IMR-90 (cell line): ENCODE data around the gene WASHC3. TPM values are rescaled to one million over a fixed set of nuclear protein-coding genes. Genes with fewer than 3 reads are reported as not detected.

Source experiments
- ATAC-seq: fragments of 200-7000 bp; cut with Tn5 transposase; 2 replicates; pipeline ENCODE4 v1.9.1; 2020; ENCODE audit warnings: low read depth, mild to moderate bottlenecking, moderate library complexity
- BruUV-seq: library from RNA; stranded (reverse); fragments of 400-500 nt; replicated peaks from 2 replicates; lab custom pipeline; 2021; lab: Mats Ljungman, UMichigan
- CTCF ChIA-PET: fragments of 300-600 bp; formaldehyde crosslinking; extraction: SDS; loops from one replicate; lab custom pipeline; 2021; ENCODE audit warnings: antibody characterized with exemption; lab: Yijun Ruan, JAX
- POLR2A ChIA-PET: fragments of 300-600 bp; sonication (Branson Sonifier 250); formaldehyde crosslinking; loops from one replicate; lab custom pipeline; 2022; ENCODE audit warnings: antibody characterized with exemption; ENCODE audit not compliant: unreplicated experiment; lab: Charles Lee
- DNase-seq: peaks from one replicate; pipeline ENCODE4 v3.0.0; 2013
- H2AFZ ChIP-seq: replicated peaks from 2 replicates; pipeline ENCODE3; 2013; ENCODE audit warnings: low read length, mild to moderate bottlenecking; ENCODE audit not compliant: poor library complexity
- H2AK5ac ChIP-seq: 2 replicates; pipeline ENCODE4 v1.6.1; 2013; ENCODE audit warnings: low read depth, low read length, inconsistent platforms
- H2AK9ac ChIP-seq: replicated peaks from 2 replicates; pipeline ENCODE3; 2013; ENCODE audit warnings: mild to moderate bottlenecking, low read depth, low read length, moderate library complexity; ENCODE audit not compliant: poor library complexity
- H2BK120ac ChIP-seq: 2 replicates; pipeline ENCODE4 v1.6.1; 2013; ENCODE audit warnings: low read depth, low read length, inconsistent platforms
- H2BK15ac ChIP-seq: 3 replicates; pipeline ENCODE4 v1.6.1; 2013; ENCODE audit warnings: low read depth, low read length, inconsistent platforms
- H2BK20ac ChIP-seq: 2 replicates; pipeline ENCODE4 v1.6.1; 2013; ENCODE audit warnings: low read depth, mild to moderate bottlenecking, inconsistent platforms, low read length, moderate library complexity
- H2BK5ac ChIP-seq: 2 replicates; pipeline ENCODE4 v1.6.1; 2013; ENCODE audit warnings: mild to moderate bottlenecking, low read depth, low read length, inconsistent platforms; ENCODE audit not compliant: poor library complexity, severe bottlenecking
- H3K14ac ChIP-seq: replicated peaks from 2 replicates; pipeline ENCODE4 v1.6.1; 2013; ENCODE audit warnings: low read depth, low read length, inconsistent platforms
- H3K18ac ChIP-seq: 2 replicates; pipeline ENCODE4 v1.6.1; 2013; ENCODE audit warnings: low read depth, low read length, control low read depth
- H3K23ac ChIP-seq: 2 replicates; pipeline ENCODE4 v1.6.1; 2013; ENCODE audit warnings: low read depth, low read length, inconsistent platforms
- H3K27ac ChIP-seq: 2 replicates; pipeline ENCODE4 v1.5.1; 2013; ENCODE audit warnings: mild to moderate bottlenecking, control low read depth, low read length; ENCODE audit not compliant: insufficient read depth
- H3K27me3 ChIP-seq: 2 replicates; pipeline ENCODE4 v1.6.1; 2013; ENCODE audit warnings: low read length; ENCODE audit not compliant: control insufficient read depth, insufficient read depth
- H3K36me3 ChIP-seq: 2 replicates; pipeline ENCODE4 v1.6.1; 2013; ENCODE audit warnings: low read length, mixed read lengths; ENCODE audit not compliant: control insufficient read depth, insufficient read depth
- H3K4ac ChIP-seq: 2 replicates; pipeline ENCODE4 v1.6.1; 2013; ENCODE audit warnings: low read depth, low read length, inconsistent platforms
- H3K4me1 ChIP-seq: 2 replicates; pipeline ENCODE4 v1.6.1; 2013; ENCODE audit warnings: low read length, mixed read lengths; ENCODE audit not compliant: control insufficient read depth, insufficient read depth
- H3K4me2 ChIP-seq: 2 replicates; pipeline ENCODE4 v1.6.1; 2013; ENCODE audit warnings: low read depth, mild to moderate bottlenecking, control low read depth, low read length, moderate library complexity
- H3K4me3 ChIP-seq: 2 replicates; pipeline ENCODE4 v1.5.1; 2013; ENCODE audit warnings: low read depth, mild to moderate bottlenecking, control low read depth, low read length, moderate library complexity; ENCODE audit not compliant: insufficient read depth
- H3K56ac ChIP-seq: 2 replicates; pipeline ENCODE4 v1.6.1; 2013; ENCODE audit warnings: low read length, inconsistent platforms; ENCODE audit not compliant: insufficient read depth; ENCODE audit errors: extremely low read depth
- H3K79me1 ChIP-seq, 2 experiments: 2 replicates each; pipeline ENCODE4 v1.6.1; 2013; ENCODE audit warnings: low read length in 2 of 2, inconsistent platforms in 1 of 2, low read depth in 1 of 2
- H3K9ac ChIP-seq: 2 replicates; pipeline ENCODE4 v1.6.1; 2013; ENCODE audit warnings: low read depth, low read length, control low read depth
- H3K9me1 ChIP-seq: 2 replicates; pipeline ENCODE4 v1.6.1; 2013; ENCODE audit warnings: low read length, inconsistent platforms; ENCODE audit not compliant: insufficient read depth
- H3K9me3 ChIP-seq: 2 replicates; pipeline ENCODE4 v1.6.1; 2013; ENCODE audit warnings: low read length; ENCODE audit not compliant: control insufficient read depth, insufficient read depth
- H4K20me1 ChIP-seq: 2 replicates; pipeline ENCODE4 v1.6.1; 2013; ENCODE audit warnings: low read length, inconsistent platforms; ENCODE audit not compliant: insufficient read depth
- H4K5ac ChIP-seq: 2 replicates; pipeline ENCODE4 v1.6.1; 2013; ENCODE audit warnings: mild to moderate bottlenecking, low read depth, low read length, control low read depth
- H4K8ac ChIP-seq, 2 experiments: 2 replicates each; pipeline ENCODE4 v1.6.1; 2013; ENCODE audit warnings: low read depth in 2 of 2, low read length in 2 of 2, control low read depth in 1 of 2, inconsistent platforms in 1 of 2
- H4K91ac ChIP-seq: 2 replicates; pipeline ENCODE4 v1.6.1; 2013; ENCODE audit warnings: low read depth, low read length, inconsistent platforms; ENCODE audit not compliant: insufficient read depth
- BHLHE40 ChIP-seq: fragments of 150-350 bp; IDR thresholded peaks from 2 replicates; pipeline ENCODE4 v1.6.1; 2016; ENCODE audit warnings: mild to moderate bottlenecking, low read depth, low read length
- MXI1 ChIP-seq: IDR thresholded peaks from 2 replicates; pipeline ENCODE4 v1.6.1; 2012; ENCODE audit warnings: low read depth, mild to moderate bottlenecking, low read length, moderate library complexity, borderline replicate concordance
- RCOR1 ChIP-seq: IDR thresholded peaks from 2 replicates; pipeline ENCODE4 v1.6.1; 2012; ENCODE audit warnings: mild to moderate bottlenecking, low read length, improper control_type of control experiment; ENCODE audit not compliant: insufficient replicate concordance
- SMC3 ChIP-seq: fragments of 150-350 bp; IDR thresholded peaks from 2 replicates; pipeline ENCODE4 v1.6.1; 2016; ENCODE audit warnings: low read depth, mild to moderate bottlenecking, antibody characterized with exemption, low read length, moderate library complexity
- WGBS, 2 experiments: methylation state at CpG; one replicate each; pipeline versions ENCODE4 v1.1.5 to v1.1.7; 2013; ENCODE audit warnings: missing lambda C conversion rate in 2 of 2; ENCODE audit not compliant: insufficient read length in 1 of 2; ENCODE audit errors: extremely low coverage in 2 of 2; 5-methylcytosine and 5-hydroxymethylcytosine counted together
- dilution Hi-C: fragments of 300-500 bp; cut with HindIII; formaldehyde crosslinking; loops from one replicate; pipeline ENCODE4 v1.14.3; 2018; ENCODE audit warnings: low sequenced_read_pairs; ENCODE audit not compliant: unreplicated experiment
- in situ Hi-C: fragments of 300-500 bp; cut with MboI; formaldehyde crosslinking; loops from 3 replicates; pipeline ENCODE4 v1.14.3; 2019; ENCODE audit warnings: low sequenced_read_pairs, inconsistent platforms, mixed read lengths
- intact Hi-C: fragments of 100-400 bp; cut with micrococcal nuclease; formaldehyde crosslinking; loops from 2 replicates; pipeline ENCODE4 v1.10.0; 2022
- polyA plus RNA-seq, 3 experiments: library from polyadenylated mRNA; depleted of rRNA; stranded (reverse); fragments of >200 nt; gene quantifications; 2 replicates each; pipeline ENCODE4 v1.2.3, GENCODE V29; 2012; ENCODE audit warnings: low replicate concordance in 1 of 3
- total RNA-seq: library from RNA; depleted of rRNA; stranded (reverse); fragments of >200 nt; gene quantifications from 2 replicates; pipeline ENCODE4 v1.2.3, GENCODE V29; 2012
- TF ChIP-seq, protein P1 (sequence below): fragments of 150-350 bp; IDR thresholded peaks from 2 replicates; pipeline ENCODE4 v1.6.1; 2016; ENCODE audit warnings: low read depth, mild to moderate bottlenecking, low read length, moderate library complexity, borderline replicate concordance

The WASHC3 gene
- total and polyA plus RNA-seq, 2 of the 4 experiments (the other 2 are of a cell fraction) = 54.8 to 87.1 TPM

DNA sequence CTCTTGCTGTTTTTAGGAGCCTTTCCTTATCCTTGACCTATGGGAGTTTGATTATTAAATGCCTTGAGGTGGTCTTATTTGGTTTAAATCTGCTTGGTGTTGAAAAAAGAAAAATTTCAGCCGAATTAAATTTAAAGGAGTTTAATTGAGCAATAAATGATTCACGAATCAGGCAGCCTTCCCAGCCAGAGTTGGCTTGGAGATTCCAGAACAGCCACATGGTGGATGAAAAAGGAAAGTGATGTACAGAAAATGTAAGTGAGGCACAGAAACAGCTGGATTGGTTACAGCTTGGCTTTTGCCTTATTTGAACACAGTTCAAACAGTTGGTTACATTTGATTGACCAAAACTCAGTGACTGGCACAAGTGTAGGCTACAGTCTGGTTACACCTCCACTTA lies 69.7 kb downstream of the WASHC3 start:
- no peak overlapping the region for H2AK5ac ChIP-seq
- dilution Hi-C loops (no loop called here), in situ Hi-C loops (no loop called here), intact Hi-C loops (no loop called here)
- no peak for TF ChIP-seq MXI1
- TF ChIP-seq, protein P1, sequence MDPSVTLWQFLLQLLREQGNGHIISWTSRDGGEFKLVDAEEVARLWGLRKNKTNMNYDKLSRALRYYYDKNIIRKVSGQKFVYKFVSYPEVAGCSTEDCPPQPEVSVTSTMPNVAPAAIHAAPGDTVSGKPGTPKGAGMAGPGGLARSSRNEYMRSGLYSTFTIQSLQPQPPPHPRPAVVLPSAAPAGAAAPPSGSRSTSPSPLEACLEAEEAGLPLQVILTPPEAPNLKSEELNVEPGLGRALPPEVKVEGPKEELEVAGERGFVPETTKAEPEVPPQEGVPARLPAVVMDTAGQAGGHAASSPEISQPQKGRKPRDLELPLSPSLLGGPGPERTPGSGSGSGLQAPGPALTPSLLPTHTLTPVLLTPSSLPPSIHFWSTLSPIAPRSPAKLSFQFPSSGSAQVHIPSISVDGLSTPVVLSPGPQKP = no peak
- no peak for TF ChIP-seq BHLHE40
- TF ChIP-seq RCOR1 = no peak
- TF ChIP-seq SMC3 = no peak
- H2BK120ac ChIP-seq = no peak overlapping the region
- no peaks in the 10 kb centered on the region for H3K36me3 ChIP-seq
- WGBS, 2 experiments = 46% methylated on average over 2 of the region's 2 CpGs; no CpG with 5 or more reads in 1 of the 2 experiments
- H3K4me1 ChIP-seq = no peaks in the 10 kb centered on the region; the same call in 1 of the 2 replicates
- H4K8ac ChIP-seq = no peak overlapping the region
- no peak overlapping the region for H3K4me2 ChIP-seq
- no peaks in the 10 kb centered on the region for H3K79me1 ChIP-seq
- no peaks in the 10 kb centered on the region for H3K9me3 ChIP-seq
- no peak overlapping the region for H4K5ac ChIP-seq
- H3K27ac ChIP-seq = no peak overlapping the region
- H3K27me3 ChIP-seq = no peaks in the 10 kb centered on the region
- no TSS peak for BruUV-seq
- H2AFZ ChIP-seq = no peak overlapping the region
- no peak overlapping the region for H3K18ac ChIP-seq
- no peak overlapping the region for H2BK5ac ChIP-seq
- no peak overlapping the region for H4K91ac ChIP-seq
- H3K23ac ChIP-seq = no peak overlapping the region
- H3K14ac ChIP-seq = no peak overlapping the region
- no peak overlapping the region for H2BK15ac ChIP-seq
- ATAC-seq = peak; percentile 35; the same call in 1 of the 2 replicates
- H3K4ac ChIP-seq = no peak overlapping the region
- H2AK9ac ChIP-seq = no peak overlapping the region
- POLR2A ChIA-PET = no interaction called here
- DNase-seq = peak; percentile 5
- no peak overlapping the region for H3K9ac ChIP-seq
- no peak overlapping the region for H3K4me3 ChIP-seq
- H3K9me1 ChIP-seq = no peaks in the 10 kb centered on the region
- CTCF ChIA-PET = no interaction called here
- H2BK20ac ChIP-seq = no peak overlapping the region
- no peaks in the 10 kb centered on the region for H4K20me1 ChIP-seq
- no peak overlapping the region for H3K56ac ChIP-seq
